GM19324 (cell line): Measurements from ENCODE around the gene ZBTB39.
A peak's percentile ranks its signal among the peaks of the same experiment; 100 is the strongest.
"Not testable (repeated sequence)": the region's sequence is repeated elsewhere in the genome, so short reads cannot be mapped to it uniquely, and the experiment has no call there.

Experiments
- ATAC-seq: cut with Tn5 transposase; IDR thresholded peaks from one replicate; pipeline ENCODE4 v1.9.1; 2021; ENCODE audit warnings: mild to moderate bottlenecking, moderate library complexity; ENCODE audit not compliant: unreplicated experiment, low FRiP score

The ZBTB39 gene

GRCh38 chr12:57031789-57032188 is 25.4 kb upstream of the ZBTB39 start:
- no peak for ATAC-seq

GRCh38 chr12:57031138-57031725 is 24.9 kb upstream of the ZBTB39 start:
- ATAC-seq = no peak

GRCh38 chr12:57029457-57029856 is 23.1 kb upstream of the ZBTB39 start:
- no peak for ATAC-seq

- no peak for ATAC-seq
These were observed 21.4 kb upstream of the ZBTB39 start for GRCh38 chr12:57027805-57028153.

- ATAC-seq = no peak
These were observed 20.9 kb upstream of the ZBTB39 start for GRCh38 chr12:57027011-57027804.

- no peak for ATAC-seq
These were observed 18.9 kb upstream of the ZBTB39 start for GRCh38 chr12:57025196-57025595.

- not testable (repeated sequence) for ATAC-seq
These were observed 16.0 kb upstream of the ZBTB39 start for GRCh38 chr12:57022324-57022723.

GRCh38 chr12:57019983-57020719 is 13.8 kb upstream of the ZBTB39 start:
- ATAC-seq = no peak

- no peak for ATAC-seq
These were observed 12.6 kb upstream of the ZBTB39 start for GRCh38 chr12:57018906-57019305.

GRCh38 chr12:57018353-57018752 is 12.0 kb upstream of the ZBTB39 start:
- ATAC-seq = not testable (repeated sequence)

- ATAC-seq = no peak
These were observed 10.0 kb upstream of the ZBTB39 start, which contains the start of gene TAC3 for GRCh38 chr12:57016348-57016747. Gene TAC3, minus strand, starts transcription at chr12:57016529. Its CDS starts 732 bp downstream, at chr12:57015797.

- ATAC-seq = peak; percentile 74
These were observed 6.5 kb upstream of the ZBTB39 start for GRCh38 chr12:57012600-57013465.

GRCh38 chr12:57011438-57012424 is 5.4 kb upstream of the ZBTB39 start:
- ATAC-seq = no peak

GRCh38 chr12:57010627-57011247 is 4.4 kb upstream of the ZBTB39 start:
- no peak for ATAC-seq

- no peak for ATAC-seq
These were observed 3.7 kb upstream of the ZBTB39 start for GRCh38 chr12:57009949-57010626.

GRCh38 chr12:57008178-57008577 is 1.8 kb upstream of the ZBTB39 start:
- ATAC-seq = no peak

- ATAC-seq = no peak
These were observed 596 bp upstream of the ZBTB39 start for GRCh38 chr12:57006809-57007475.

GRCh38 chr12:57004651-57005050 is 1.7 kb downstream of the ZBTB39 start:
- no peak for ATAC-seq
